HEK293 (cell line): Measurements from ENCODE around the gene MAPK11.

Experiments used
- CTCF ChIA-PET: fragments of 350-600 bp; formaldehyde crosslinking; extraction: SDS; loops from one replicate; lab custom pipeline; 2021; ENCODE audit warnings: antibody characterized with exemption; lab: Yijun Ruan, JAX
- POLR2A ChIA-PET: fragments of 300-600 bp; formaldehyde crosslinking; extraction: SDS; loops from one replicate; lab custom pipeline; 2020; ENCODE audit warnings: antibody characterized with exemption, inconsistent platforms; lab: Yijun Ruan, JAX
- H3K27ac ChIP-seq: fragments of 200-500 bp; sonication (Bioruptor generic); 2 replicates; pipeline ENCODE4 v1.5.1; 2014; ENCODE audit warnings: low read depth, low read length, control low read depth, inconsistent platforms; ENCODE audit errors: extremely low read depth
- H3K36me3 ChIP-seq, 2 experiments: fragments of 200-500 bp in 1 of 2; sonication (Bioruptor generic) in 1 of 2; 1 replicate in 1 of 2; 2 replicates in 1 of 2; pipeline ENCODE4 v1.5.1; 2014 to 2017; ENCODE audit warnings: inconsistent platforms in 2 of 2, low read length in 2 of 2; ENCODE audit not compliant: control insufficient read depth in 2 of 2, insufficient read depth in 1 of 2
- H3K4me1 ChIP-seq: fragments of 200-500 bp; sonication (Bioruptor generic); 2 replicates; pipeline ENCODE4 v1.5.1; 2014; ENCODE audit warnings: mild to moderate bottlenecking, low read length, inconsistent platforms; ENCODE audit not compliant: control insufficient read depth, insufficient read depth
- H3K4me3 ChIP-seq: 2 replicates; pipeline ENCODE4 v1.5.1; 2011; ENCODE audit warnings: low read depth, mild to moderate bottlenecking, control low read depth, low read length, moderate library complexity
- H3K9me3 ChIP-seq: fragments of 200-500 bp; sonication (Bioruptor generic); 2 replicates; pipeline ENCODE4 v1.5.1; 2014; ENCODE audit warnings: low read depth, low read length, inconsistent platforms; ENCODE audit not compliant: control insufficient read depth, insufficient read depth
- EGR2 ChIP-seq: fragments of 450-650 bp; formaldehyde crosslinking; IDR thresholded peaks from 2 replicates; pipeline ENCODE4 v1.5.1; 2016; ENCODE audit warnings: low read depth, missing biosample characterization, missing genetic modification characterization
- GLI4 ChIP-seq: fragments of 450-650 bp; formaldehyde crosslinking; IDR thresholded peaks from 2 replicates; pipeline ENCODE4 v1.5.1; 2016; ENCODE audit warnings: missing biosample characterization, missing genetic modification characterization
- GLIS2 ChIP-seq: fragments of 450-650 bp; formaldehyde crosslinking; IDR thresholded peaks from 2 replicates; pipeline ENCODE4 v1.5.1; 2016; ENCODE audit warnings: missing biosample characterization, missing genetic modification characterization
- HOXD13 ChIP-seq: sonication (generic); formaldehyde crosslinking; IDR thresholded peaks from 2 replicates; pipeline ENCODE4 v1.8.0; 2022; ENCODE audit warnings: missing genetic modification reagents, borderline replicate concordance
- MEIS1 ChIP-seq: sonication (generic); formaldehyde crosslinking; IDR thresholded peaks from 2 replicates; pipeline ENCODE4 v1.8.1; 2022; ENCODE audit warnings: missing genetic modification reagents, mild to moderate bottlenecking, borderline replicate concordance
- MZF1 ChIP-seq: fragments of 450-650 bp; formaldehyde crosslinking; IDR thresholded peaks from 2 replicates; pipeline ENCODE4 v1.5.1; 2017; ENCODE audit warnings: missing biosample characterization, missing genetic modification characterization, borderline replicate concordance
- SP3 ChIP-seq: fragments of 450-650 bp; formaldehyde crosslinking; IDR thresholded peaks from 2 replicates; pipeline ENCODE4 v1.5.1; 2016; ENCODE audit warnings: missing biosample characterization, missing genetic modification characterization
- WT1 ChIP-seq: fragments of 450-650 bp; formaldehyde crosslinking; IDR thresholded peaks from 2 replicates; pipeline ENCODE4 v1.5.1; 2016; ENCODE audit warnings: missing biosample characterization, missing genetic modification characterization
- ZBTB48 ChIP-seq: fragments of 450-650 bp; formaldehyde crosslinking; IDR thresholded peaks from 2 replicates; pipeline ENCODE4 v1.5.1; 2016; ENCODE audit warnings: missing biosample characterization, missing genetic modification characterization
- ZNF114 ChIP-seq: fragments of 450-650 bp; formaldehyde crosslinking; IDR thresholded peaks from 2 replicates; pipeline ENCODE4 v1.5.0; 2017; ENCODE audit warnings: missing biosample characterization, missing genetic modification characterization
- ZNF24 ChIP-seq: fragments of 450-650 bp; formaldehyde crosslinking; IDR thresholded peaks from 2 replicates; pipeline ENCODE4 v1.5.1; 2016; ENCODE audit warnings: missing biosample characterization, missing genetic modification characterization
- ZNF544 ChIP-seq: fragments of 450-650 bp; formaldehyde crosslinking; IDR thresholded peaks from 2 replicates; pipeline ENCODE4 v1.5.0; 2017; ENCODE audit warnings: missing biosample characterization, missing genetic modification characterization
- ZNF830 ChIP-seq: fragments of 450-650 bp; IDR thresholded peaks from 2 replicates; pipeline ENCODE4 v1.5.0; 2018; ENCODE audit warnings: missing biosample characterization, missing genetic modification characterization, low read depth, mild to moderate bottlenecking, moderate library complexity
- TF ChIP-seq, protein P1 (sequence below): fragments of 450-650 bp; formaldehyde crosslinking; IDR thresholded peaks from 2 replicates; pipeline ENCODE4 v1.5.1; 2017; ENCODE audit warnings: missing biosample characterization, missing genetic modification characterization
- TF ChIP-seq, protein P2 (sequence below): fragments of 450-650 bp; IDR thresholded peaks from 2 replicates; pipeline ENCODE4 v1.5.1; 2018; ENCODE audit warnings: missing biosample characterization, missing genetic modification characterization
- TF ChIP-seq, protein P3 (sequence below): fragments of 450-650 bp; formaldehyde crosslinking; conservative IDR thresholded peaks from 2 replicates; pipeline ENCODE4 v1.5.1; 2016; ENCODE audit warnings: low read depth, missing biosample characterization, missing genetic modification characterization
- TF ChIP-seq, protein P4 (sequence below): fragments of 450-650 bp; formaldehyde crosslinking; IDR thresholded peaks from 2 replicates; pipeline ENCODE4 v1.5.1; 2016; ENCODE audit warnings: missing biosample characterization, missing genetic modification characterization
- TF ChIP-seq, protein P5 (sequence below): fragments of 450-650 bp; formaldehyde crosslinking; IDR thresholded peaks from 2 replicates; pipeline ENCODE4 v1.5.1; 2016; ENCODE audit warnings: missing biosample characterization, missing genetic modification characterization, low read depth

MAPK11 gene

DNA sequence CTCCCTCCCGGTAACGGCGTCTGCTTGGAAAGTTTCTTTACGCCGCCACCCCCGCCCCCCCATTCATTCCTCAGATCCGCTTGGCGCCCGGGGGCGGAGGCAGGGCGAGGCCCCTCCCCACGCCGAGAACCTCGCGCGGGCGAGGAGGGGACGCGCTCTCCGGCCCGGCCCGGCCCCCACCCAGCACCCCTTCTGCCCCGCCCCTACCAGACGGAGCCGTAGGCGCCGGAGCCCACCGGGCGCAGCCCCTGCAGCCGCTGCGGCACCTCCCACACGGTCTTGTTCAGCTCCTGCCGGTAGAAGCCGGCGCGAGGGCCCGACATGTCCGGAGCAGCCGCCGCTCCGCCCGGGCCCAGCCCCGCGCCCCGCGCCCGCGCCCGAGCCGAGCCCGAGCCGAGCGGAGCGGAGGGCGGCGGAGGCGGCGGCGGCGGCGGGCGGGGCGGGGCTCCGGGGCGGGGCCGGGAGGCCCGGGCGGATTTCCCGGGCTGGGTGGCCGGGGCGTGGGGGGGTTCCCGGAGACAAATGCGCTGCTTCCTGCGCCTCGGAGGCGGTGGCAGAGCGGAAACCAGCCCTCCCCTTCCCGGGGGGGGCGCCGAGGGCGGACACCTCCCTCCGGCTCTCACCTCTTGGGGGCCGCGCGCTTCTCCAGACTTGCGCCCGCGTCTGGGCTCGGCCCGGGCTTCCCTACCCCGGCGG lies at the start of gene MAPK11 (continued):
- TF ChIP-seq, protein P1, sequence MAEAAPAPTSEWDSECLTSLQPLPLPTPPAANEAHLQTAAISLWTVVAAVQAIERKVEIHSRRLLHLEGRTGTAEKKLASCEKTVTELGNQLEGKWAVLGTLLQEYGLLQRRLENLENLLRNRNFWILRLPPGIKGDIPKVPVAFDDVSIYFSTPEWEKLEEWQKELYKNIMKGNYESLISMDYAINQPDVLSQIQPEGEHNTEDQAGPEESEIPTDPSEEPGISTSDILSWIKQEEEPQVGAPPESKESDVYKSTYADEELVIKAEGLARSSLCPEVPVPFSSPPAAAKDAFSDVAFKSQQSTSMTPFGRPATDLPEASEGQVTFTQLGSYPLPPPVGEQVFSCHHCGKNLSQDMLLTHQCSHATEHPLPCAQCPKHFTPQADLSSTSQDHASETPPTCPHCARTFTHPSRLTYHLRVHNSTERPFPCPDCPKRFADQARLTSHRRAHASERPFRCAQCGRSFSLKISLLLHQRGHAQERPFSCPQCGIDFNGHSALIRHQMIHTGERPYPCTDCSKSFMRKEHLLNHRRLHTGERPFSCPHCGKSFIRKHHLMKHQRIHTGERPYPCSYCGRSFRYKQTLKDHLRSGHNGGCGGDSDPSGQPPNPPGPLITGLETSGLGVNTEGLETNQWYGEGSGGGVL (tag by site-specific recombination): peak; percentile 84
- TF ChIP-seq MZF1 (tag by site-specific recombination) (no peak), WT1 (0 out of 2 replicates have a peak, but pooled peaks have one; percentile 29)
- TF ChIP-seq, protein P2, sequence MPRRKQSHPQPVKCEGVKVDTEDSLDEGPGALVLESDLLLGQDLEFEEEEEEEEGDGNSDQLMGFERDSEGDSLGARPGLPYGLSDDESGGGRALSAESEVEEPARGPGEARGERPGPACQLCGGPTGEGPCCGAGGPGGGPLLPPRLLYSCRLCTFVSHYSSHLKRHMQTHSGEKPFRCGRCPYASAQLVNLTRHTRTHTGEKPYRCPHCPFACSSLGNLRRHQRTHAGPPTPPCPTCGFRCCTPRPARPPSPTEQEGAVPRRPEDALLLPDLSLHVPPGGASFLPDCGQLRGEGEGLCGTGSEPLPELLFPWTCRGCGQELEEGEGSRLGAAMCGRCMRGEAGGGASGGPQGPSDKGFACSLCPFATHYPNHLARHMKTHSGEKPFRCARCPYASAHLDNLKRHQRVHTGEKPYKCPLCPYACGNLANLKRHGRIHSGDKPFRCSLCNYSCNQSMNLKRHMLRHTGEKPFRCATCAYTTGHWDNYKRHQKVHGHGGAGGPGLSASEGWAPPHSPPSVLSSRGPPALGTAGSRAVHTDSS (tag by site-specific recombination): no peak
- TF ChIP-seq, protein P3, sequence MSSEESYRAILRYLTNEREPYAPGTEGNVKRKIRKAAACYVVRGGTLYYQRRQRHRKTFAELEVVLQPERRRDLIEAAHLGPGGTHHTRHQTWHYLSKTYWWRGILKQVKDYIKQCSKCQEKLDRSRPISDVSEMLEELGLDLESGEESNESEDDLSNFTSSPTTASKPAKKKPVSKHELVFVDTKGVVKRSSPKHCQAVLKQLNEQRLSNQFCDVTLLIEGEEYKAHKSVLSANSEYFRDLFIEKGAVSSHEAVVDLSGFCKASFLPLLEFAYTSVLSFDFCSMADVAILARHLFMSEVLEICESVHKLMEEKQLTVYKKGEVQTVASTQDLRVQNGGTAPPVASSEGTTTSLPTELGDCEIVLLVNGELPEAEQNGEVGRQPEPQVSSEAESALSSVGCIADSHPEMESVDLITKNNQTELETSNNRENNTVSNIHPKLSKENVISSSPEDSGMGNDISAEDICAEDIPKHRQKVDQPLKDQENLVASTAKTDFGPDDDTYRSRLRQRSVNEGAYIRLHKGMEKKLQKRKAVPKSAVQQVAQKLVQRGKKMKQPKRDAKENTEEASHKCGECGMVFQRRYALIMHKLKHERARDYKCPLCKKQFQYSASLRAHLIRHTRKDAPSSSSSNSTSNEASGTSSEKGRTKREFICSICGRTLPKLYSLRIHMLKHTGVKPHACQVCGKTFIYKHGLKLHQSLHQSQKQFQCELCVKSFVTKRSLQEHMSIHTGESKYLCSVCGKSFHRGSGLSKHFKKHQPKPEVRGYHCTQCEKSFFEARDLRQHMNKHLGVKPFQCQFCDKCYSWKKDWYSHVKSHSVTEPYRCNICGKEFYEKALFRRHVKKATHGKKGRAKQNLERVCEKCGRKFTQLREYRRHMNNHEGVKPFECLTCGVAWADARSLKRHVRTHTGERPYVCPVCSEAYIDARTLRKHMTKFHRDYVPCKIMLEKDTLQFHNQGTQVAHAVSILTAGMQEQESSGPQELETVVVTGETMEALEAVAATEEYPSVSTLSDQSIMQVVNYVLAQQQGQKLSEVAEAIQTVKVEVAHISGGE (tag by site-specific recombination): 0 out of 2 replicates have a peak, but pooled peaks have one; percentile 30

DNA sequence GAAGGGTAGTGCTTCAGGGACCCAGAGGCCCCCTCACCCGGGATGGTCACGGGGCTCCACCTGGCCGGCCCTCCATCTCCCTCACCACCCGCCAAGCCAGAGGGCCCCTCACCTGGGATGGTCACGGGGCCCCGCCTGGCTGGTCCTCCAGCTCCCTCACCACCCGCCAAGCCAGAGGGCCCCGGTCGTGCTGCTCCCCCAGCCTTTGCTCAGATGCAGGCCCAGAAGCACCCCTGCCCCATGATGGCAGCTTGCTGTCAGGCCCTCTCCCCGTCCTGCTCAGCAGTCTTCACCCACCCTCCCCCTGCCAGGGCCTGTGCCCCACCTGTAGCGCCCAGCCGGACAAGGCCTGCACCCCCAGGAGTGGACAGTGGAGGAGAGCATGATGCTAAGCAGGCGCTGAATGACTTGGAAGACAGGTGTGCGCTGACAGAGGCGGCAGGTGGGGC lies 49.3 kb upstream of the MAPK11 start:
- H3K4me1 ChIP-seq: no peaks in the 10 kb centered on the region
- H3K4me3 ChIP-seq: no peak overlapping the region
- ChIA-PET CTCF (interaction anchor here (0.6 to 1.6 kb wide), 2 partner anchors 23 to 110 kb away, joined by 3 to 5 read pairs; no protein-coding TSS in a partner anchor), POLR2A (interaction anchor here (0.6 to 3.5 kb wide), 2 partner anchors 13 to 24 kb away, joined by 4 to 15 read pairs; partner anchors contain the start of gene PLXNB2)
- H3K27ac ChIP-seq: no peak overlapping the region
- H3K36me3 ChIP-seq: no peaks in the 10 kb centered on the region
- TF ChIP-seq MEIS1 (CRISPR knock-in tag): no peak
- TF ChIP-seq GLIS2 (tag by site-specific recombination): 0 out of 2 replicates have a peak, but pooled peaks have one; percentile 18
- no peaks in the 10 kb centered on the region for H3K9me3 ChIP-seq

DNA sequence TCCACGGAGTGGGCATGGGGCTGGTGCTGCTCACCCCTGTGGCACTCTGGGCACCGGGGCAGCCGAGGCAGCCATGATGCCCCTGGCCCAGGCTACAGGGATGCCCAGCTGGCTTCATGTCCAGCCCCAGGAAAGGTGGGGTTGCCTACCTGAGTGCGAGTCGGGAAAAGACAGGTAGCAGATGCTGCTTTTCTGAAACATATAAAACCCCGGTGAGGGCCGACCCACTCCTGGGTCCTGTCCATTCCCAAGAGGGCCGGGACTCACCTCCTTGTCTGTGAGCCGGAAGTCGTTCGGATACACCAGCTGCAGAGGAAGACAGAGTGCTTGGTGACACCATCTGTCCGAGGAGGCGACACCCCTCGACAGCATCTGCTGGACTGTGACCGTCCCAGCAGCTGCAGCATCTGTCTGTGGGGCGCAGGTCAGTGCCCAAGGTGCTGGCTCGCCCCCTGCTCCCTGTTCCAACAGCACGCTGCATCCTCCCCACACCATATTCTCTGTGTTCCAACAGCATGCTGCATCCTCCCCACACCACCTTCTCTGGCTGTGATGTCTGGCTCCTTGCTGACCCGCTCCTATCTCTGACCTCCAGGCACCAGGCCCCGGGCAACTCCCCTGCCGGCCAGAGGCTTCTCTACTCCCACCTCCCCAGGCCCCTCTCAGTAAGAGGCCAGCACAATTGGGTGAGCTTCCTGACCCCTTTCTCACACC lies 48.7 kb upstream of the MAPK11 start:
- Histone ChIP-seq H3K4me3 (no peak overlapping the region), H3K36me3 (no peaks in the 10 kb centered on the region), H3K4me1 (no peaks in the 10 kb centered on the region), H3K9me3 (no peaks in the 10 kb centered on the region), H3K27ac (no peak overlapping the region)
- ChIA-PET CTCF (interaction anchor here (0.6 to 1.0 kb wide), 2 partner anchors 47 to 110 kb away, joined by 3 to 5 read pairs; no protein-coding TSS in a partner anchor), POLR2A (interaction anchor here (0.6 to 3.5 kb wide), 2 partner anchors 12 to 23 kb away, joined by 4 to 15 read pairs; partner anchors contain the start of gene PLXNB2)
- TF ChIP-seq HOXD13 (CRISPR knock-in tag): no peak
- TF ChIP-seq GLI4: no peak
- TF ChIP-seq EGR2 (tag by site-specific recombination): no peak
- no peak for TF ChIP-seq ZNF114 (tag by site-specific recombination)
- no peak for TF ChIP-seq ZBTB48 (tag by site-specific recombination)
- no peak for TF ChIP-seq SP3 (tag by site-specific recombination)
- TF ChIP-seq ZNF830 (tag by site-specific recombination): no peak
- no peak for TF ChIP-seq ZNF24 (tag by site-specific recombination)
- TF ChIP-seq, protein P4, sequence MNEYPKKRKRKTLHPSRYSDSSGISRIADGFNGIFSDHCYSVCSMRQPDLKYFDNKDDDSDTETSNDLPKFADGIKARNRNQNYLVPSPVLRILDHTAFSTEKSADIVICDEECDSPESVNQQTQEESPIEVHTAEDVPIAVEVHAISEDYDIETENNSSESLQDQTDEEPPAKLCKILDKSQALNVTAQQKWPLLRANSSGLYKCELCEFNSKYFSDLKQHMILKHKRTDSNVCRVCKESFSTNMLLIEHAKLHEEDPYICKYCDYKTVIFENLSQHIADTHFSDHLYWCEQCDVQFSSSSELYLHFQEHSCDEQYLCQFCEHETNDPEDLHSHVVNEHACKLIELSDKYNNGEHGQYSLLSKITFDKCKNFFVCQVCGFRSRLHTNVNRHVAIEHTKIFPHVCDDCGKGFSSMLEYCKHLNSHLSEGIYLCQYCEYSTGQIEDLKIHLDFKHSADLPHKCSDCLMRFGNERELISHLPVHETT (tag by site-specific recombination): no peak
- TF ChIP-seq, protein P5, sequence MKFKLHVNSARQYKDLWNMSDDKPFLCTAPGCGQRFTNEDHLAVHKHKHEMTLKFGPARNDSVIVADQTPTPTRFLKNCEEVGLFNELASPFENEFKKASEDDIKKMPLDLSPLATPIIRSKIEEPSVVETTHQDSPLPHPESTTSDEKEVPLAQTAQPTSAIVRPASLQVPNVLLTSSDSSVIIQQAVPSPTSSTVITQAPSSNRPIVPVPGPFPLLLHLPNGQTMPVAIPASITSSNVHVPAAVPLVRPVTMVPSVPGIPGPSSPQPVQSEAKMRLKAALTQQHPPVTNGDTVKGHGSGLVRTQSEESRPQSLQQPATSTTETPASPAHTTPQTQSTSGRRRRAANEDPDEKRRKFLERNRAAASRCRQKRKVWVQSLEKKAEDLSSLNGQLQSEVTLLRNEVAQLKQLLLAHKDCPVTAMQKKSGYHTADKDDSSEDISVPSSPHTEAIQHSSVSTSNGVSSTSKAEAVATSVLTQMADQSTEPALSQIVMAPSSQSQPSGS (tag by site-specific recombination): no peak
- no peak for TF ChIP-seq ZNF544 (tag by site-specific recombination)
